Cardiac fibroblast (primary cell): ENCODE measurements around the gene ANKHD1.
A peak's percentile ranks its signal among the peaks of the same experiment; 100 is the strongest.
"Not testable (repeated sequence)": the region's sequence is repeated elsewhere in the genome, so short reads cannot be mapped to it uniquely, and the experiment has no call there.

Experiments
- DNase-seq, 2 donors: peaks; one replicate each; pipeline versions ENCODE4 v3.0.0 to v3.0.0-alpha.2; 2010; ENCODE audit warnings: low read depth in 2 of 2
- H3K4me3 ChIP-seq, 2 donors: replicated peaks in 1 of 2; 1 replicate in 1 of 2; 2 replicates in 1 of 2; pipeline ENCODE4 v1.5.1; 2011; ENCODE audit warnings: low read depth in 2 of 2, low read length in 2 of 2, mild to moderate bottlenecking in 2 of 2, moderate library complexity in 1 of 2
- TF ChIP-seq, protein P1 (sequence below): IDR thresholded peaks from one replicate; pipeline ENCODE4 v1.5.1; 2011; ENCODE audit warnings: low read depth, mild to moderate bottlenecking, low read length, inconsistent platforms

ANKHD1 gene

DNA sequence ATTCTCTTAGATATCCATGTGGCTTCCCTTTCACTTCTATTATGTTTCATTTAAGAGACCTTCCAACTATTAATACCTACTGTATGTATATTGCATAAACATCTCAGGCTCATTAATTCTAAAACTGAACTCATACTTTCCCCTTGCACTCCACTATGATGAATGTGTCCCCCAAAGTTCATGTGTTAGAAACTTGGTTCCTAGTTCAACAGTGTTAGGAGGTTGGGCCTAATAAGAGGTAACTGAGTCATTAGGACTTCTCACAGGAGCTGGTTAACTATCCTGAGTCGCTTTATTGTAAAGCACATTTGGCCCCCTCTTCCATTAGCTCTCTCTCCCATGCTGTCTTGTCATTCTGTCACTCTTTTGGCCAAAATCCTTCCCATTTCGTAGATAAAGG, 22.0 kb downstream of the ANKHD1 start:
- no peak overlapping the region for H3K4me3 ChIP-seq
- no peak for DNase-seq
- TF ChIP-seq, protein P1, sequence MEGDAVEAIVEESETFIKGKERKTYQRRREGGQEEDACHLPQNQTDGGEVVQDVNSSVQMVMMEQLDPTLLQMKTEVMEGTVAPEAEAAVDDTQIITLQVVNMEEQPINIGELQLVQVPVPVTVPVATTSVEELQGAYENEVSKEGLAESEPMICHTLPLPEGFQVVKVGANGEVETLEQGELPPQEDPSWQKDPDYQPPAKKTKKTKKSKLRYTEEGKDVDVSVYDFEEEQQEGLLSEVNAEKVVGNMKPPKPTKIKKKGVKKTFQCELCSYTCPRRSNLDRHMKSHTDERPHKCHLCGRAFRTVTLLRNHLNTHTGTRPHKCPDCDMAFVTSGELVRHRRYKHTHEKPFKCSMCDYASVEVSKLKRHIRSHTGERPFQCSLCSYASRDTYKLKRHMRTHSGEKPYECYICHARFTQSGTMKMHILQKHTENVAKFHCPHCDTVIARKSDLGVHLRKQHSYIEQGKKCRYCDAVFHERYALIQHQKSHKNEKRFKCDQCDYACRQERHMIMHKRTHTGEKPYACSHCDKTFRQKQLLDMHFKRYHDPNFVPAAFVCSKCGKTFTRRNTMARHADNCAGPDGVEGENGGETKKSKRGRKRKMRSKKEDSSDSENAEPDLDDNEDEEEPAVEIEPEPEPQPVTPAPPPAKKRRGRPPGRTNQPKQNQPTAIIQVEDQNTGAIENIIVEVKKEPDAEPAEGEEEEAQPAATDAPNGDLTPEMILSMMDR: no peak

DNA sequence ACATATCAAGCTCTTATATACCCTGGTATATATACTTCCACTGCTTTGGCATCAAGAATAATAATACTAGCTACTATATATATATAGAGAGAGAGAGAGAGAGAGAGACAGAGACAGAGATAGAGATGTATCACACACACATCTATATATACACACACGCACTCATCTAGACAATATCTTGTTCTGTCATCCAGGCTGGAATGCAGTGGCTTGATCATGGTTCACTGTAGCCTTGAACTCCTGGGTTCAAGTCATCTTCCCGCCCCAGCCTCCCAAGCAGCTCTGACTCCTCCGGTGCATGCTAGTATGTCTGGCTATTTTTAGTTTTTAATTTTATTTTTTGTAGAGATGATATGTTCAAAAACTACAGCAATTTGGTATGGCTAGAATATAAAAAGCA, 22.5 kb downstream of the ANKHD1 start:
- DNase-seq: peak in 1 of 2 donors; percentile 11
- TF ChIP-seq, protein P1: no peak
- no peak overlapping the region for H3K4me3 ChIP-seq

DNA sequence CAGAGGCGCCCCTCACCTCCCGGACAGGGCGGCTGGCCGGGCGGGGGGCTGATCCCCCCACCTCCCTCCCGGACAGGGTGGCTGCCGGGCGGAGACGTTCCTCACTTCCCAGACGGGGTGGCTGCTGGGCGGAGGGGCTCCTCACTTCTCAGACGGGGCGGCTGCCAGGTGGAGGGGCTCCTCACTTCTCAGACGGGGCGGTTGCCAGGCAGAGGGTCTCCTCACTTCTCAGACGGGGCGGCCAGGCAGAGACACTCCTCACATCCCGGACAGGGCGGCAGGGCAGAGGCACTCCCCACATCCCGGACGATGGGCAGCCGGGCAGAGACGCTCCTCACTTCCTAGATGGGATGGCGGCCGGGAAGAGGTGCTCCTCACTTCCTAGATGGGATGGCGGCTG, 26.1 kb downstream of the ANKHD1 start:
- H3K4me3 ChIP-seq, DNase-seq: not testable (repeated sequence)

DNA sequence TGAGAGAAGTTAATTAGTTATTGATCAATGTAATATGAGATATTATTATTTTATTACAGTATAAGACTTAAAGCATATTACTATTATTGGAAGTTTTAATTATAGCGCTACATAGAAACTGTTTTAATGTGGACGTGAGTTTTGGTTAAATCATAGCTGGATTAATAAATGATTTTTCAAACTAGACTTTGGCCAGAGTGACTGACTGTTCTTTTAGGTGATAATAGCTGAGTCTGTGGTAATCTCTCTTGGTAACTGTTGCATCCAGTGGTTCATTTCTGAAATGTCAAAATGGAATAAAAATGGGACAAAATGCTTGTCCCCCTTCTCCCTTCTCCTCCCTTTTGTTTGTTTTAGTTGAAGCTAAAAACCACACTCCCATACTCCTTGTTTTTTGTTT, 28.1 kb downstream of the ANKHD1 start:
- no peak overlapping the region for H3K4me3 ChIP-seq
- no peak for DNase-seq
- TF ChIP-seq, protein P1: no peak

DNA sequence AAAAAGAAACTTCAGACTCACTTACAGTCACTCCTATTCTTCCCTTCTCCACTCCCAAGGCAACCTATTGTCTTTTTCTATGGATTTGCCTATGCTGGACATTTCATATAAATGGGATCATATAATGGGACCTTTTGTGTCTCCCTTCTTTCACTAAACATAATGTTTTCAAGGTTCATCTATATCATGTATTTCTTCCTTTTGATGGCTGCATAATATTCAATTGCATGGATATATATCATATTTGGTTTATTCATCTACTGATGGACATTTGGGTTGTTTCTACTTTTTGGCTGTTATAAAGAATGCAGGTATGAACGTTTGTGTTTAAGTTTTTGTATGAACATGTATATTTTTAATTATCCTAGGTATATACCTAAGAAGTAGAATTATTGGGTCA, 30.6 kb downstream of the ANKHD1 start:
- DNase-seq: no peak
- TF ChIP-seq, protein P1: no peak
- no peak overlapping the region for H3K4me3 ChIP-seq

DNA sequence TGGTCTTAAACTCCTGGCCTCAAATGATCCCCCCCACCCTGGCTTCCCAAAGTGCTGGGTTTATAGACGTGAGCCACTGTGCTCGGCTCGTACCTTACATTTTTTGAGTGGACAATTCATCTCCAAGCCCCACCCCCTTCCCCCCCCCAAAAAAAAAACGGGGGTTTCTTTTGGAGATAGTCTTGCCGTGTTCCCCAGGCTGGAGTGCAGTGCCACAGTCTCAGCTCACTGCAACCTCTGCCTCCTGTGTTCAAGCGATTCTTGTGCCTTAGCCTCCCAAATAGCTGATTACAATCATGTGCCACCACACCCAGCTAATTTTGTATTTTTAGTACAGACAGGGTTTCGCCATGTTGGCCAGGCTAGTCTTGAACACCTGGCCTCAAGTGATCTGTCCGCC, 31.3 kb downstream of the ANKHD1 start:
- TF ChIP-seq, protein P1: no peak
- H3K4me3 ChIP-seq: no peak overlapping the region
- no peak for DNase-seq

DNA sequence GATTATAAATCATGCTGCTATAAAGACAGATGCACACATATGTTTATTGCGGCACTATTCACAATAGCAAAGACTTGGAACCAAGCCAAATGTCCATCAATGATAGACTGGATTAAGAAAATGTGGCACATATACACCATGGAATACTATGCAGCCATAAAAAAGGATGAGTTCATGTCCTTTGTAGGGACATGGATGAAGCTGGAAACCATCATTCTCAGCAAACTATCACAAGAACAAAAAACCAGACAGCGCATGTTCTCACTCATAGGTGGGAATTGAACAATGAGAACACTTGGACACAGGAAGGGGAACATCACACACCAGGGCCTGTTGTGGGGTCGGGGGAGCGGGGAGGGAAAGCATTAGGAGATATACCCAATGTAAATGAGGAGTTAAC, 55.7 kb downstream of the ANKHD1 start:
- not testable (repeated sequence) for DNase-seq, H3K4me3 ChIP-seq

DNA sequence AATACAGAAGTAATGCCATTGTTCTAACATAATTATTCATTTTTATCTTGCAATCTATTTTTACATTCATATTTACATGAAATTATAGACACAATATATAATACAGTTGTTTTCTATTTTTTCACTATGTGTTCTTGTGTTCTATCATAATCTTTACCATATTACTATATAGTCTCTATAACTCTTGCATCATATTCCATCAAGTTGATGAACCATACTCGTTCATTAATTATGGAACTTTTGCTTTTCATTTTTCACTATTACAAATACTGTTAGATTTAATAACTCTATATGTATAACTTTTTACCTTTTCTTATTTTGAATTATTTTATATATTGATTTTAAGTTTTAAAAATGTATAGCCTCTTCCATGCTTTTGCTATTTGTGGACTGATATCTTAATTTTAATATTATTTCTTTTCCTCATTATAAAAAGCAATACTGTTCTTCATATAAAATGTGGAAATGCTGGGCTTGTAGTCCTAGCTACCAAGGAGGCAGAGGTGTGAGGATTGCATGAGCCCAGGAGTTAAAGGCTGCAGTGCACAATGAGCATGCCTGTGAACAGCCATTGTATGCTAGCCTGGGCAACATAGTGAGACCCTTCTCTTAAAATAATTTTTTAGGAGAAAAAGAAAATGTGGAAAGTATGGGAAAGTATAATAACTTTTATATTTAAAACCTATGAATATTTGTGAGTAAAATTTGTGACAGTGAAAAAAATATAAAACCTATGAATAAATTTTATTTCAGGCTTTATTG, 65.5 kb downstream of the ANKHD1 start:
- no peak for DNase-seq
- H3K4me3 ChIP-seq: no peak overlapping the region
- TF ChIP-seq, protein P1: no peak
